Aortic smooth muscle cell (primary cell): ENCODE measurements around the gene RFC4. TPM values are rescaled to one million over a fixed set of nuclear protein-coding genes. Genes with fewer than 3 reads are reported as not detected.

Experiments
- total RNA-seq: library from RNA; depleted of rRNA; stranded (reverse); fragments of >200 nt; gene quantifications from 2 replicates; pipeline ENCODE4 v1.2.3, GENCODE V29; 2014

The RFC4 gene, protein sequence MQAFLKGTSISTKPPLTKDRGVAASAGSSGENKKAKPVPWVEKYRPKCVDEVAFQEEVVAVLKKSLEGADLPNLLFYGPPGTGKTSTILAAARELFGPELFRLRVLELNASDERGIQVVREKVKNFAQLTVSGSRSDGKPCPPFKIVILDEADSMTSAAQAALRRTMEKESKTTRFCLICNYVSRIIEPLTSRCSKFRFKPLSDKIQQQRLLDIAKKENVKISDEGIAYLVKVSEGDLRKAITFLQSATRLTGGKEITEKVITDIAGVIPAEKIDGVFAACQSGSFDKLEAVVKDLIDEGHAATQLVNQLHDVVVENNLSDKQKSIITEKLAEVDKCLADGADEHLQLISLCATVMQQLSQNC
- total RNA-seq = 16.4 and 27.2 TPM in 2 replicates

DNA sequence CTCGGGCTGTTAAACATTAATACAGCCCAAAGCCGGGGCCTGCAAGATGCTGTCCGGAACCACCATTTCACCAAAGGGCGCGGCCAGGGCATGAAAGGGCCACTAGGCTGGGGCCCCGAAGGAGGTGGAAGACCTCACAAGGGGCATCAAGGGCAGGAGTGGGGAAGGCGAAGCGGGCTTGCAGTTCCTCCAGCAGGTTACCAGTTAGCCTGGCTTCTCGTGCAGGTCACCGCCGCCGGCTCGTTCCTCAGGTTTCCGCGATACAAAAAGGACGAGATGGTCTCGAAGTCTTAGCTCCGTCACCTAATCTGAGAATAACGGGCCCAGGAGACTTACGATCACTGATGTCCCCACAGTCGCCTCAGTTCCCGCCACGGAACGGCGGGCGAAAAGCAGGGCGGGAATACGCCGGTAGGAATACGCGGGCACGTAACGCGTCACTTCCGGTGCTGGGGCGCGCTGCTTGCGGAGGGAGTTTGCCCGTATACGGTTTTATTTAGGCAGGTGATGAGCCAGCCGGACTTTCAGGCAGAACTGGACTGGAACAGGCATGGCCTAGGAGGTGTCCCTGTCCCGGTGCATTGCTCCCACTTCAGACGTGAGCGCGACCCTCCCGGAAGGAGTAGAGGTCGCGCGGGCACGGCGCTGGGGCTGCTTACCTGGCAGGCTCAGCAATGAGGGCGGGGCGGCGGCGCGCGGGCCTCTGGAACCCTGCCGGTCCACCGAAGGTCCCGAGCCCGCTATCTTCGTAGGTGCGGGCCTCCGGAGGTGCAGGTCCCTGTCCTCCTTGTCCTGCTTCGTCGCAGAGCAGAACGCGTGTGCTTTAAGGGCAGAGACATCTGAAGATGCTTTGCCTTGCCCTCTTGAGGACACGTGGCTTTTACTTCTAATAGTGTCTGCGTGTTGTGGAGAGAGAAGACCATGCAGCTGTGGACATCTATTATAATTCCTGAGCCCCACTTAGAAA lies at the start of gene RFC4:
TSS of gene RFC4 (minus strand) at position 394 of the 967 bp plus-strand sequence. CDS start 1,769 bp downstream, outside the sequence.

DNA sequence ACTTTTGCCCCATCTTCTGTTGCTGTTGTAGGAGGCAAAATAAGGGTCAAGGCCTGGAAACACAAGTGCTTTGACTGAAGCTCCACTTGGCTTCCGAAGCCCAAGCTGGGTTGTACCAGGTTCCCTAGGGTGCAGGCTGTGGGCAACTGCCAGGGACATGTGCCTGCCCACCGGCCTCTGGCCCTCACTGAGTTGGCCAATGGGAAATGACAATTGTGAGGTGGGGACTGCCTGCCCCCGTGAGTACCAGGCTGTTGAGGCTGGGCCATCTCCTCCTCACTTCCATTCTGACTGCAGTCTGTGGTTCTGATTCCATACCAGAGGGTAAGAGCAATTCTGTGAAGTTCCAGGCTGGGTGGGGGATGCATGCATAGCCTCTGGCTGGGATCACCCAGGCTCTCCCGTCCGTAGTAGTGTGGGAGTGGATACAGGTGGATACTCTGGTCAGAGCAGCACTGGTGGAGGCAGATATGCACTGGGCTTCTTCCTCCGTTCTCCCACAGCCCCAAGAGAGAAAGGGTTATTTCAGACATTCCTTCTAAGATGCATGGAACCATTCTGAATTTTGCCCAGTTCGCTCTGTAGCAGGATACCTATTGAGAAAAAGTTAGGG lies 36.2 kb upstream of the RFC4 start, which contains the start of gene ADIPOQ:
TSS of gene ADIPOQ (plus strand) at position 285 of the 613 bp plus-strand sequence. CDS start 10,349 bp downstream, outside the sequence.

DNA sequence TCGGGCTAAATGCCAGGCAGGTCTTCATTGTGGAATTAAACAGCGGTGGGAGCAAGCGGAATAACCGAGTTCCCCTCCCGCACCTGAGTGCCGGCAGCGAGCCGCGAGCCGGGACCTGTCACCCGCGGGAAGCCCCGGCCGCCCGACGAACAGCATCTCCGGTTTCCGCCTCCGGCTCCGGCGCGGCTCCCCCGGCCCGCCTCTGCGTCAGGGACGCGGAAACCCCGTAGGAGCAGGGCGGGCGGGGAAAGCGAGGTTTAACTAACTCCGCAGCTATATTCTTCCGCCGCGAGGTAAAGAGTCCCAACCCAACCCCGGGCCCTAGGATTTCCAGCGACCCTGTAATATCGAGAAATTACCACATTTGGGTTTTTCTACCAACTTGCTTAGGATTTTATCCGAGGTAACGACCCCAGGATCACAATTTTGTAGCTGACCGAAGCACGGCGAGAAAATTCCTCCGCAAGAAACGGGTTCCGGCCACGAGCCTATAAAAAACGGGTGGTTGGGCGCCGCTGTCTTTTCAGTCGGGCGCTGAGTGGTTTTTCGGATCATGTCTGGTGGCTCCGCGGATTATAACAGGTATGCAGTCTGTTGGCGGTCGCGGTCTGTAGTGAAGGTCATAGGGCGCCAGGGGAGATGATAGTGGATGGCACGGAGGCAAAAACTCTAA lies 23.1 kb downstream of the RFC4 start, which contains the start of gene EIF4A2:
TSS of gene EIF4A2 (plus strand) at position 520 of the 673 bp plus-strand sequence. CDS start at position 554, 34 bp downstream.

Other genes starting within 250 kb of the RFC4 start
- 14.7 and 14.9 TPM in 2 replicates for gene TBCCD1, start 239.1 kb downstream of the RFC4 start, total RNA-seq
- 59.1 and 60.5 TPM in 2 replicates for gene DNAJB11, start 235.8 kb downstream of the RFC4 start, total RNA-seq
- gene AHSG, start 193.4 kb downstream of the RFC4 start, total RNA-seq = not detected in 2 replicates
- gene FETUB, start 166.1 kb downstream of the RFC4 start, total RNA-seq = not detected in 2 replicates
- gene HRG, start 140.5 kb downstream of the RFC4 start, total RNA-seq = not detected in 2 replicates
- gene KNG1, start 89.1 kb downstream of the RFC4 start, total RNA-seq = not detected in 2 replicates
- 483 and 487 TPM in 2 replicates for gene EIF4A2, start 22.9 kb downstream of the RFC4 start, total RNA-seq
- not detected in 2 replicates for gene ADIPOQ, start 36.2 kb upstream of the RFC4 start, total RNA-seq
- 12.2 and 23.8 TPM in 2 replicates for gene ST6GAL1, start 124.0 kb upstream of the RFC4 start, total RNA-seq